ENCODE measurements around the gene MTPN. TPM values are rescaled to one million over a fixed set of nuclear protein-coding genes. Genes with fewer than 3 reads are reported as not detected.

The MTPN gene
- total RNA-seq, 4 donors from 2014 or later, result 39.4 to 74.3 (median 62.9) TPM

DNA sequence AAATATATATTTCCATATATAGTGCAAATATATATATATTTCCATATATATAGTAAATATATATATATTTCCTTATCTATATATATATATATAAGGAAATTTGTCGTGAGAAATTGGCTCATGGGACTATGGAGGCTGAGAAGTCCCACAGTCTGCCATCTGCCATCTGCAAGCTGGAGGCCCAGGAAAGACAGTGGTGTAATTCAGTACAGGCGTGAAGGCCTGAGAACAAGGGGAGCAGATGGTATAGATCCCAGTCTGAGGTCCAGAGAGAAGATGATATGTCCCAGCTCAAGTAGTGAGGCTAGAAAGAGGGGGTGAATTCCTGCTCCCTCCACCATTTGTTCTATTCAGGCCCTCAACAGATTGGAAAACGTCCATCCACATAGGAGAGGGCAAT, 78.9 kb downstream of the MTPN start:
- Histone ChIP-seq H3K27me3 (no peaks in the 10 kb centered on the region), H3K4me3 (no peak overlapping the region), H3K4me1 (no peaks in the 10 kb centered on the region), H3K9me3 (no peaks in the 10 kb centered on the region), H3K27ac (no peak overlapping the region), H3K36me3 (no peaks in the 10 kb centered on the region)
- TF ChIP-seq, protein P1, sequence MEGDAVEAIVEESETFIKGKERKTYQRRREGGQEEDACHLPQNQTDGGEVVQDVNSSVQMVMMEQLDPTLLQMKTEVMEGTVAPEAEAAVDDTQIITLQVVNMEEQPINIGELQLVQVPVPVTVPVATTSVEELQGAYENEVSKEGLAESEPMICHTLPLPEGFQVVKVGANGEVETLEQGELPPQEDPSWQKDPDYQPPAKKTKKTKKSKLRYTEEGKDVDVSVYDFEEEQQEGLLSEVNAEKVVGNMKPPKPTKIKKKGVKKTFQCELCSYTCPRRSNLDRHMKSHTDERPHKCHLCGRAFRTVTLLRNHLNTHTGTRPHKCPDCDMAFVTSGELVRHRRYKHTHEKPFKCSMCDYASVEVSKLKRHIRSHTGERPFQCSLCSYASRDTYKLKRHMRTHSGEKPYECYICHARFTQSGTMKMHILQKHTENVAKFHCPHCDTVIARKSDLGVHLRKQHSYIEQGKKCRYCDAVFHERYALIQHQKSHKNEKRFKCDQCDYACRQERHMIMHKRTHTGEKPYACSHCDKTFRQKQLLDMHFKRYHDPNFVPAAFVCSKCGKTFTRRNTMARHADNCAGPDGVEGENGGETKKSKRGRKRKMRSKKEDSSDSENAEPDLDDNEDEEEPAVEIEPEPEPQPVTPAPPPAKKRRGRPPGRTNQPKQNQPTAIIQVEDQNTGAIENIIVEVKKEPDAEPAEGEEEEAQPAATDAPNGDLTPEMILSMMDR (IDR thresholded peaks at IDR 0.05), result no peak
- no peak for TF ChIP-seq POLR2A (IDR thresholded peaks at IDR 0.05)
- no peak for DNase-seq

DNA sequence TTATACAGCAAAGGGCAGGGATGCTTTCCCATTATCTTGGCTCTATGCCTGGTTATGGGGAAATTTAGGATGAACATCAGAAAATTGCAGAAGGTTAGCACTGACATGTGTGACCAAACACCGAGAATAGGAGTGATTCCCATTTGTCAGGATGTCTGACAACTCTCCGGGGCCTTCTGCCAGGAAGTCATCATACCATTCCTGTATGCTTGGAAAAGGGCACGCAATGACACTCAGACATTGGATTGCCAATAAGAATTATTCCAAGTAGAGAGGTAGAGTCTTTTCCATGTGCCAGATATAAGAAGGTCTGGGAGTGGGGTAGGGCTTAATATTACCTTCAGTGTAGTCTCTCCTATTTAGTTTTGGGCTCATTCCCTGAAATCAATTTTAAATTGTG, 82.3 kb downstream of the MTPN start:
- TF ChIP-seq, protein P1 (IDR thresholded peaks at IDR 0.05), result no peak
- no peak for TF ChIP-seq POLR2A (IDR thresholded peaks at IDR 0.05)
- no peak overlapping the region for H3K27ac ChIP-seq

DNA sequence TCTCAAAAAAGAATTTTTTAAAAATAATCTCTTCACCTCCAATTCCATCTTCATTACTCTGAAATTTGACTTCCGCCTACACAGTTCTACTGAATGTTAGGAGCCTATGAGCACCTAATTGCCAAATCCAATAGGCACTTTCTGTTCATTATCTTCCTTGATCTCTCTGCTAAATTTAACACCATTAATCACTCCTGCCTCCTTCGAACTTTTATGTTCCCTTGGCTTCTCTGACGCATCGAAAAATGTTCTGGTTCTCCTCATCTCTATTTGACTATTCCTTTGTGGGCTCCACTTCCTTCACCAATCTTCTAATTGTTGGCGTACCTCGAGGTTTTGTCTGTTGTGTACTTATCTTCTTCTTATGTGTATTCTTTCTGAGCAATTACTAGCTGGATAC, 87.3 kb downstream of the MTPN start:
- Histone ChIP-seq H3K9me3 (no peaks in the 10 kb centered on the region), H3K27me3 (no peaks in the 10 kb centered on the region), H3K4me1 (no peaks in the 10 kb centered on the region), H3K4me3 (no peak overlapping the region), H3K27ac (no peak overlapping the region), H3K36me3 (no peaks in the 10 kb centered on the region)
- TF ChIP-seq, protein P1 (IDR thresholded peaks at IDR 0.05), result no peak
- TF ChIP-seq POLR2A (IDR thresholded peaks at IDR 0.05), result no peak
- no peak for DNase-seq

More for the DNA sequence above, 82.3 kb downstream of the MTPN start:
- Histone ChIP-seq H3K36me3 (no peaks in the 10 kb centered on the region), H3K27me3 (no peaks in the 10 kb centered on the region), H3K4me3 (no peak overlapping the region), H3K9me3 (no peaks in the 10 kb centered on the region), H3K4me1 (no peaks in the 10 kb centered on the region)
- DNase-seq, result no peak

DNA sequence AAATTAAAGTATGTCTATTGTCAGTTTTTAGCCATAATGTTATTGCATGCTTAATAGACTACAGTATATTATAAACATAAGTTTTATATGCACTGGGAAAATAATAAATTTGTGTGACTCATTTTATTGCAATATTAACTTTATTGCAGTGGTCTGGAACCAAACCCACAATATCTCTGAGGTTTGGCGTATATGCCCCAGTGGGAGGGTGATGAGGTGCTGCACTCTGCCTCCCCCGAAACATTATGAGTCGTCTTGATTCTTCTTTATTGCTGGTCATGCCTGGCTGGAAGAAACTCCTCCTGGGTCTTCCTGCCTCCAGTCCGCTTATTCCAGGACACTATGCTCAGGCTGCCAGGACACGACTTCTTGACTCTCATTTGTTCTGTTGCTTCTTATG, 88.4 kb downstream of the MTPN start:
- Histone ChIP-seq H3K4me3 (no peak overlapping the region), H3K27me3 (no peaks in the 10 kb centered on the region), H3K4me1 (no peaks in the 10 kb centered on the region), H3K9me3 (no peaks in the 10 kb centered on the region), H3K27ac (no peak overlapping the region), H3K36me3 (no peaks in the 10 kb centered on the region)
- no peak for DNase-seq
- no peak for TF ChIP-seq POLR2A (IDR thresholded peaks at IDR 0.05)
- TF ChIP-seq, protein P1 (IDR thresholded peaks at IDR 0.05), result no peak

DNA sequence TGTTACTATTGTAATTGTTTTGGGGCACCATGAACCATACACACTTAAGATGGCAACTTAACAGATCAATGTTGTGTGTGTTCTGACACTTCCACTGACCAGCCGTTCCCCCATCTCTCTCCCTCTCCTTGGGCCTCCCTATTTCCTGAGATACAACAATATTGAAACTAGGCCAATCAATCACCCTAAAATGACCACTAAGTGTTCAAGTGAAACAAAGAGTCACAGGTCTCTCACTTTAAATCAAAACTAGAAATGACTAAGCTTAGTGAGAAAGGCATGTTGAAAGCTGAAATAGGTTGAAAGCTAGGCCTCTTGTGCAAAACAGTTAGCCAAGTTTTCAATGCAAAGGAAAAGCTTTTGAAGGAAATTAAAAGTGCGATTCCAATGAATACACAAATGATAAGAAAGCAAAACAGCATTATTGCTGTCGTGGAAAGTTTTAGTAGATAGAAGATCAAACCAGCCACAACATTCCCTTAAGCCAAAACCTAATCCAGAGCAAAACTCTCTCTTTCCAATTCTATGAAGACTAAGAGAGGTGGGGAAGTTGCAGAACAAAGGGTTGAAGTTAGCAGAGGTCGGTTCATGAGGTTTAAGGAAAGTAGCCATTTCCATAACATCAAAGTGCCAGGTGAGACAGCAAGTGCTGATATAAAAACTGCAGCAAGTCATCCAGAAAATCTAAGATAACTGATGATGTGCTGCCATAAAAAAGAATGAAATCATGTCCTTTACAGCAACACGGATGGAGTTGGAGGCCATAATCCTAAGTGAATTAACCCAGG, 90.6 kb downstream of the MTPN start:
- no peaks in the 10 kb centered on the region for H3K36me3 ChIP-seq
- no peaks in the 10 kb centered on the region for H3K4me1 ChIP-seq
- TF ChIP-seq POLR2A (IDR thresholded peaks at IDR 0.05), result no peak
- TF ChIP-seq, protein P1 (IDR thresholded peaks at IDR 0.05), result no peak
- no peaks in the 10 kb centered on the region for H3K27me3 ChIP-seq
- DNase-seq, result no peak
- H3K9me3 ChIP-seq, result no peaks in the 10 kb centered on the region
- no peak overlapping the region for H3K27ac ChIP-seq
- H3K4me3 ChIP-seq, result no peak overlapping the region

Data from Peyer's patch (tissue), 4 donors.